Fibroblast of skin of left biceps (primary cell): ENCODE measurements around the gene TMTC4.
"Not testable (repeated sequence)": the region's sequence is repeated elsewhere in the genome, so short reads cannot be mapped to it uniquely, and the experiment has no call there.

Source experiments
- DNase-seq, 2 experiments: peaks; one replicate each; pipeline ENCODE4 v3.0.0-alpha.2; 2013; ENCODE audit warnings: low read depth in 2 of 2

The TMTC4 gene

GRCh38 chr13:100627120-100627519, 47.5 kb downstream of the TMTC4 start:
- no peak for DNase-seq

DNA sequence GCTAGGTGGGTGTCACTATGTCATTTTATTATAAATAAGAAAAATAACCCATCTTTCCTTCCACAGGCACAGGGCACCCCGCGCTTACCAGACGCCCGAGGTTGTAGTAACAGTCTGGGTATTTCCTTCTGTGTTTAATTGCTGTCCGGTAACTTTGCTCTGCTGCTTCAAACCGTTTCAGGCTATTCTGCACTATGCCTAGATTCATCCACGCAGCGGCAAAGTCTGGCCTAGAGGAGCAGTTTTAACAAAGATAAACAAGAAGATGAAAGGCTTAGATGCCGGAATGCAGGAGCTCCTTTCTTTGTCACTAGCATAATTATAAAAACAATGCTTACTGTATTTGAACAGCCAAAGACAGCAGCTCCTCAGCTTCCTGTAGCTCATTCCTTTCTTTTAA, 49.1 kb downstream of the TMTC4 start:
- no peak for DNase-seq

DNA sequence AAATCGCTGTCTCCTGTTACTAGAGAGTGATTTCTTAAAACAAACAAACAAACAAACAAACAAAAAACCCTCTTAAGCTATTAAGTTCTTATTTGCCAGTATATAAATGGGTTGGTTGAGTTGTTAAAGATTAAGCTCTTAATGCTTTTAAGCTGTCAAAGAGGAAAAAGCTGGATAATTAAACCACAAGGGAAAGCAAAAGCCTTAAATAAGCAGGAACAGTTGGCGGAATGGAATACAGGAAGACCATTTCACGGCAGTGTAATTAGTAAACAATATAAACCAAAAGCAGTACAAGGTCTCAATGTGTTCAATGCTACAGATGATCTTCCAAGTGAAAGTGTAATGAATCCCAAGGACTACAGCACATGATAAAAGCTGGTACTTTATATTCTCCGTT, 53.8 kb downstream of the TMTC4 start:
- DNase-seq, result no peak

DNA sequence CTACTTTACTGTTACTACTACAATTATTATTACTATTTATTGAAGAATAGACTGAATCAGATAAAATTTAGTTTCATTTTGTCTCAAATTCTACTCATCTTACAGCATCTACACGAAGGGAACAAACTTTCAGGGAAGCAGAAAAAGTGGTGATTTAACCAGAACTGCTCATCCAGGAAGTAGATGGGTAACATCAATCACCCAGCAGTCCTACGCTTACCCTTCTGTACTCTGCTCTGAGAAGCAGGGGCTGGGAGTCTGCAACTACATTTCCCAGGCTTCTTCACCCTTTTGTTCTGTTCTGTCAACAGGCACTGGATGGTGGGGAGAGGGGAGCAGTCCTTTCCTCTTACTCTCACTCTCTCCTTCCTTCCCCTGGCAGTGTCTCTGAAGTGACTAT, 54.7 kb downstream of the TMTC4 start:
- DNase-seq, result no peak

- not testable (repeated sequence) for DNase-seq
Observed at GRCh38 chr13:100618897-100619296, 55.7 kb downstream of the TMTC4 start.

DNA sequence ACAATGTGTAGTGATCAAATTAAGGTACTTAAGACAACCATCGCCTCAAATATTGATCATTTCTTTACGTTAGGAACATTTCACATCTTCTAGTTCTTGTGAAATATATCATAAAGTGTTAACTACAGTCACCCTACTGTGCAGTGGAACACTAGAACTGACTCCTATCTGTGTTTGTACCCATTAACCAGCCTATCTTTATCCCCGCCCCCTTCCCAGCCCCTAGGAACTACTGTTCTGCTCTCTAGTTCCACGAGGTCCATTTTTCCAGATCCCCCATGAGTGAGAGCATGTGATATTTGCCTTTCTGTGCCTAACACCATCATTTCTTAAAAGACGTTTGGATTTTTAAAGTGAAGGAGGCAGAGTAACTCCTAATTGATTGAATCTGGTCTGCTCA, 61.6 kb downstream of the TMTC4 start:
- no peak for DNase-seq

DNA sequence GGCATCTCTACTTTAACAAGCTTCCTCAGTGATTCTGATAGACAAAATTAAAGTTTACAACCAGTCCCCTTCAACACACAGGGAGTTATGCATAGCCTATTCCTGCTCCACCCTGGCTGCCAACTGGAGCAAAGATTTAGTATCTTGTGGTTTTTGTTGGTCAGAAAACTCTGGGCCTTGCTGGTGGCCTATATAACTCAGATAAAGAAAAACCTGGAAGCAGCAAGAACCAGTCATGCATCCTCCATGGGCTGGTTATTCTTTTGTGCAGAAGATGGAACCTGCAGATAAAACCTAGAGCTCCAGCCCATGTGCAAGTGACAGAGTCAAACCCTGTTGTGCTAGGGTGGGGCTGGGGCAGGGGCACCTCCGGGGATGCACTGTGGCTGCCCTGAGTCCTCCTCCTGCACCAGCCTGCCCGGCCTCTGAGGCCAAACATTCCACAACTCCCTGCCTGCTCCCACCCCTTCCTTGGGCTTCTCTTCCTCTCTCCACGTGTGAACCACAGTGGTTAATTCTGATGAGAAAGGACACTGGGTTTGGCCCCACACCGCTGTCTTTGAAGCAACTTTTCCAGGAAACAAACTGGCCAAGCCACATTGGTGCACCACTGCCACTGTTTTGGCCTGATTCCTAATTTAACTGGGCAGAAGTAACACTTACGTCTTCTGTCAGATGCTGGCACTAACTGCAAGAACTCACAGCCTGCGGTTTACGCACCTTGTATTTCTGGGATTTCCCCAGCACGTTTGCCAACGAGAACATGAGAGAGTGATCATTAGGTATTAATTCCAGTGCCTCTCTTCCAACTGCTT, 62.7 kb downstream of the TMTC4 start:
- no peak for DNase-seq

- DNase-seq, result no peak
Observed at GRCh38 chr13:100610391-100611347, 63.9 kb downstream of the TMTC4 start.

GRCh38 chr13:100608906-100609305, 65.7 kb downstream of the TMTC4 start:
- DNase-seq, result no peak

GRCh38 chr13:100608489-100608888, 66.1 kb downstream of the TMTC4 start:
- no peak for DNase-seq

GRCh38 chr13:100604918-100605710, 69.5 kb downstream of the TMTC4 start:
- DNase-seq, result no peak

- DNase-seq, result no peak
Observed at GRCh38 chr13:100602493-100603111, 72.0 kb downstream of the TMTC4 start.

GRCh38 chr13:100601716-100602115, 72.9 kb downstream of the TMTC4 start:
- no peak for DNase-seq

- DNase-seq, result no peak
Observed at GRCh38 chr13:100600915-100601314, 73.7 kb downstream of the TMTC4 start.

- DNase-seq, result no peak
Observed at GRCh38 chr13:100600461-100600860, 74.1 kb downstream of the TMTC4 start.

GRCh38 chr13:100597253-100597652, 77.3 kb downstream of the TMTC4 start:
- no peak for DNase-seq

- DNase-seq, result no peak
Observed at GRCh38 chr13:100596516-100596915, 78.1 kb downstream of the TMTC4 start.

DNA sequence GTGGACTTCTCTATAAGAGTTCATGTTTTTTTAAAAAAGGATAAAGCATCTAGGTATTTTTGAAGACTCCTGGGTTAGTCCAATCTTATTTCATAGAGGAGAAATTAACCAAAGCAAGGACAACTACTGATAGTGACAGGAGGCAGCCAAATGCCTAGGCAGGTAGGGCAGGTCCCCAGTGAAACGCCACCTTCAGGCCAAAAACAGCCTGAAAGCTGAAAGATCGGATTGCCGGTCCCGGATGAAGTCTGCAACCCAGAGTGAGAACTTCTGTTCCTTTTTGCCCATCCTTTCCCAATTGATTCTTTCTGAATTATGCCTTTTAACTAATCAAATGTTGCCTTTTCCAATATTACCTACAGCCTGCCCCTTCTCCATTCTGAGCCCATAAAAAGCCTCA, 79.9 kb downstream of the TMTC4 start:
- no peak for DNase-seq

DNA sequence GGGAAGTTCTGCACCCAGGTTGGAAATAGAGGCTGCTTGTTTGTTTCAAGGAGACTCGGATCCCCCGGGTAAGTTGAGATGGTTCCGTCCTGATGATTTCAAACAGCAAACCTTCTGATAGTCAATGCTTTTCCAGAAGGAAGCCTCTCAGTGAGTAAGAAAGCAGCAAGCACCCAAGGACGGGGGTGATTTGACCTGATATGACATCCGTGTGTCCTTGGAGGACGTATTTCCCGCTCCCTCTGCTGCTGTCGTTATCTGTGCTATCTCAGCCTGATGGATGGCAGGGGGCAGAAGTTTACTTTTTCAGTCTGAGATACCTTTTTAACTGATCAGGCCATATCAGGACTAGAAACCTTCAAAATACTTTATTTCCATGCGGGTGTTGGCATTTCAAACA, 80.3 kb downstream of the TMTC4 start:
- DNase-seq, result no peak

- DNase-seq, result no peak
Observed at GRCh38 chr13:100589178-100589725, 85.3 kb downstream of the TMTC4 start.
